Measurements from ENCODE around the gene ORC3. TPM values are rescaled to one million over a fixed set of nuclear protein-coding genes. Genes with fewer than 3 reads are reported as not detected.
"Not testable (repeated sequence)": the region's sequence is repeated elsewhere in the genome, so short reads cannot be mapped to it uniquely, and the experiment has no call there.

Gene ORC3
- total RNA-seq, 1 donor from 2014 or later = 16.7 TPM

DNA sequence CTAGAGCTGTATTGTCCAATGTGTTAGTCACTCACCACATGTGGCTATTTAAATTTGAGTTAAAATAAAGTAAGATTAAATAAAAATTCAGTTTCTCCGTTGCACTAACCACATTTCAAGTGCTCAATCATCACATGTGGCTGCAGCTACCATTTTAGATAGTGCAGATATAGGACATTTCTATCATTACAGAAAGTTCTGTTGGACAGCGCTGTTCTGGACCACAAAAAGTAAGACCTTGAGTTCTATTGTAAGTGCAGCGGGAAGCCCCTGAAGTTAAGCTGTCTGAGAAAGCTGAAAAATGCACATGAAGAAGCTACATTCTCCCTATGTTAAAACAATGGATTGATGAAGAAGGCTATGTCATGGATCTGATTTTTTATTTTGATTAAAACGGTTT is 1.1 kb downstream of the ORC3 start:
- no peaks in the 10 kb centered on the region for H3K27me3 Mint-ChIP-seq (ENCODE audit: low read depth)
- TF ChIP-seq, protein P1, sequence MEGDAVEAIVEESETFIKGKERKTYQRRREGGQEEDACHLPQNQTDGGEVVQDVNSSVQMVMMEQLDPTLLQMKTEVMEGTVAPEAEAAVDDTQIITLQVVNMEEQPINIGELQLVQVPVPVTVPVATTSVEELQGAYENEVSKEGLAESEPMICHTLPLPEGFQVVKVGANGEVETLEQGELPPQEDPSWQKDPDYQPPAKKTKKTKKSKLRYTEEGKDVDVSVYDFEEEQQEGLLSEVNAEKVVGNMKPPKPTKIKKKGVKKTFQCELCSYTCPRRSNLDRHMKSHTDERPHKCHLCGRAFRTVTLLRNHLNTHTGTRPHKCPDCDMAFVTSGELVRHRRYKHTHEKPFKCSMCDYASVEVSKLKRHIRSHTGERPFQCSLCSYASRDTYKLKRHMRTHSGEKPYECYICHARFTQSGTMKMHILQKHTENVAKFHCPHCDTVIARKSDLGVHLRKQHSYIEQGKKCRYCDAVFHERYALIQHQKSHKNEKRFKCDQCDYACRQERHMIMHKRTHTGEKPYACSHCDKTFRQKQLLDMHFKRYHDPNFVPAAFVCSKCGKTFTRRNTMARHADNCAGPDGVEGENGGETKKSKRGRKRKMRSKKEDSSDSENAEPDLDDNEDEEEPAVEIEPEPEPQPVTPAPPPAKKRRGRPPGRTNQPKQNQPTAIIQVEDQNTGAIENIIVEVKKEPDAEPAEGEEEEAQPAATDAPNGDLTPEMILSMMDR (IDR thresholded peaks at IDR 0.05) = no peak
- H3K4me3 Mint-ChIP-seq (ENCODE audit: unreplicated experiment) = peak overlapping the region; percentile 89
- peaks cover 46% of the 10 kb centered on the region for H3K4me1 Mint-ChIP-seq (ENCODE audit: low read depth)
- no peak for DNase-seq (ENCODE audit: low spot score)
- H3K27ac Mint-ChIP-seq (ENCODE audit: unreplicated experiment) = no peak overlapping the region
- H3K9me3 Mint-ChIP-seq (ENCODE audit: low read depth) = no peaks in the 10 kb centered on the region
- H3K36me3 Mint-ChIP-seq (ENCODE audit: low read depth) = peaks cover 3% of the 10 kb centered on the region

DNA sequence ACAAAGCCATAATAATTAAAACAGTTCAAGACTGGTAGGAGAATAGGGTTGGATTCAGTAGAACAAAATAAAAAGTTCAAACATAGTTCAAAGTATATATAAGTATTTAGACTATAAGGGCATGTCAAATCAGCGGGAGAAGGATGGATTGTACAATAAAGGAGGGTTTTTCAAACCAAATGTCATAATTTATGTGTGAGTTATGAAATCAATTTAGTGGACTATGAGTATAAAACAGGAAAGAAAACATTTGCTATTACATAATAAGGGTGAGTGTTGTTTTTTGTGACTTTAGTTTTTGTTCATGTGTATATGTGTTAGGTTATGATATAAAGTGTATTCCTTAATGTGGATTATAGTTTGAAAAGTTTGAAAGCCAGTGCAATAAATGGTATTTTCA is 10.6 kb downstream of the ORC3 start:
- H3K27me3 Mint-ChIP-seq (ENCODE audit: low read depth) = no peaks in the 10 kb centered on the region
- no peaks in the 10 kb centered on the region for H3K4me1 Mint-ChIP-seq (ENCODE audit: low read depth)
- H3K27ac Mint-ChIP-seq (ENCODE audit: unreplicated experiment) = no peak overlapping the region
- no peak overlapping the region for H3K4me3 Mint-ChIP-seq (ENCODE audit: unreplicated experiment)
- TF ChIP-seq, protein P1 (IDR thresholded peaks at IDR 0.05) = no peak
- peaks cover 3% of the 10 kb centered on the region for H3K36me3 Mint-ChIP-seq (ENCODE audit: low read depth)
- no peak for DNase-seq (ENCODE audit: low spot score)
- no peaks in the 10 kb centered on the region for H3K9me3 Mint-ChIP-seq (ENCODE audit: low read depth)

DNA sequence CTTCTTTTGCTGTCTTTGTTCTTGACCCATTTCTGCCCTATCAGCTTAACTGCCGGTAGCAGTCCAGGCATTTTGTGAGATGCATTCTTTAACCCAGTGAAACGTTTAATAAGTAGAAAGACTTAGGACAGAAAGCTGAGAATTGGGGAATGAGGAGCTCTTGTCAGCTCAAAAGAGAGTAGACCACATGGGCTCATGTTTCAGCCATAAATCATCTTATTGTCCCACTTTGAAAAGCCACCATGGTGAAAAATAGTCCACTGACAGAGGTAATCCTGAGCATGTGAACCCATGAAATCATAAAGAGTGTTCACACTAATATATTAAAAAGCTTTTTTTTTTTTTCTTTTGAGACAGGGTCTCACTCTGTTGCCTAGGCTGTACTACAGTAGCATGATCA is 16.3 kb downstream of the ORC3 start:
- Mint-ChIP-seq H3K27ac (ENCODE audit: unreplicated experiment) (no peak overlapping the region), H3K36me3 (ENCODE audit: low read depth) (peaks cover 4% of the 10 kb centered on the region), H3K4me3 (ENCODE audit: unreplicated experiment) (no peak overlapping the region), H3K9me3 (ENCODE audit: low read depth) (no peaks in the 10 kb centered on the region), H3K4me1 (ENCODE audit: low read depth) (no peaks in the 10 kb centered on the region), H3K27me3 (ENCODE audit: low read depth) (no peaks in the 10 kb centered on the region)
- DNase-seq (ENCODE audit: low spot score) = no peak
- TF ChIP-seq, protein P1 (IDR thresholded peaks at IDR 0.05) = no peak

DNA sequence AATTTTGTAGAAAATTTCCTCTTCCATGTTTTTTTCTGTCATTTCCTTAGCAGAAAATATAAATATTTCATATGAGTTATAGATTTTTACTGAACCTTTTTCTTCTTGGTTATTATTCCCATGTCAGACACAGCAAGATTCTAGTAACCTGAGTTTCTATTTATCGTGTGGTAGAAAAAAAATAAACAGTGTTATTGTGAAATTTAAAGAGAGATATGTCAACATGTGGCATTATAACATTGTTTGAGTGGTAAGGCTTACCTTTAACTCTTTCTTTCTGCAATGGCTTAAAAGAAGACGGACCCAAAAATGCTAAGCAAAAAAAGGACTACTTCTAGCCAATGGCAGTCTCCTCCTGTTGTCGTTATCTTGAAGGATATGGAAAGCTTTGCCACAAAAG is 18.9 kb downstream of the ORC3 start:
- TF ChIP-seq, protein P1 (IDR thresholded peaks at IDR 0.05) = no peak
- H3K9me3 Mint-ChIP-seq (ENCODE audit: low read depth) = no peaks in the 10 kb centered on the region
- no peaks in the 10 kb centered on the region for H3K27me3 Mint-ChIP-seq (ENCODE audit: low read depth)
- H3K4me3 Mint-ChIP-seq (ENCODE audit: unreplicated experiment) = no peak overlapping the region
- H3K36me3 Mint-ChIP-seq (ENCODE audit: low read depth) = peaks cover 14% of the 10 kb centered on the region
- no peak overlapping the region for H3K27ac Mint-ChIP-seq (ENCODE audit: unreplicated experiment)
- DNase-seq (ENCODE audit: low spot score) = no peak
- H3K4me1 Mint-ChIP-seq (ENCODE audit: low read depth) = no peaks in the 10 kb centered on the region

DNA sequence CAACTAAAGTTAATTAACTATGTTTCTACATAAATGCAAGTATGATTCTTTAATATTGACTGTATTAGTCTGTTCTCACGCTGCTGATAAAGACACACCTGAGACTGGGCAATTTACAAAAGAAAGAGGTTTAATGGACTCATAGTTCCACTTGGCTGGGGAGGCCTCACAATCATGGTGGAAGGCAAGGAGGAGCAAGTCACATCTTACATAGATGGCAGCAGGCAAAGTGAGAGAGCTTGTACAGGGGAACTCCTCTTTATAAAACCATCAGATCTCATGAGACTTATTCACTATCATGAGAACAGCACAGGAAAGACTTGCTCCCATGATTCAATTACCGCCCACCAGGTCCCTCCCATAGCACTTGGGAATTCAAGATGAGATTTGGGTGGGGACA is 23.1 kb downstream of the ORC3 start:
- peaks cover 23% of the 10 kb centered on the region for H3K36me3 Mint-ChIP-seq (ENCODE audit: low read depth)
- not testable (repeated sequence) for H3K4me1 Mint-ChIP-seq (ENCODE audit: low read depth); H3K27me3 Mint-ChIP-seq (ENCODE audit: low read depth); DNase-seq (ENCODE audit: low spot score); H3K9me3 Mint-ChIP-seq (ENCODE audit: low read depth); H3K27ac Mint-ChIP-seq (ENCODE audit: unreplicated experiment); H3K4me3 Mint-ChIP-seq (ENCODE audit: unreplicated experiment)

DNA sequence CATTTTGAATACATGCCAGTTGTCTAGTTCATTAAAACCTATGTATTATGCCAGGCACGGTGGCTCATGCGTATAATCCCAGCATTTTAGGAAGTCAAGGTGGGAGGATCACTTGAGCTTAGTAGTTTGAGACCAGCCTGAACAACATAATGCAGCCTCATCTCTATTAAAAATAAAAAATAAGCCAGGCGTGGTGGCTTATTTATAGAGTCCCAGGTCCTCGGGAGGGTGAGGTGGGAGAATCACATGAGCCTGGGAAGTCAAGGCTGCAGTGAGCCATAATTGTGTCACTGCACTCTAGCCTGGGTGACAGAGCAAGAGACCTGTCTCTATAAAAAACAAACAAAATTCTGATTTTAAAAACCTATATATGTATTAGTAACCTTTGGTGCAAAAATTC is 27.5 kb downstream of the ORC3 start:
- no peak for DNase-seq (ENCODE audit: low spot score)
- TF ChIP-seq, protein P1 (IDR thresholded peaks at IDR 0.05) = no peak
- Mint-ChIP-seq H3K9me3 (ENCODE audit: low read depth) (no peaks in the 10 kb centered on the region), H3K27ac (ENCODE audit: unreplicated experiment) (no peak overlapping the region), H3K4me3 (ENCODE audit: unreplicated experiment) (no peak overlapping the region), H3K36me3 (ENCODE audit: low read depth) (peaks cover 24% of the 10 kb centered on the region), H3K27me3 (ENCODE audit: low read depth) (no peaks in the 10 kb centered on the region), H3K4me1 (ENCODE audit: low read depth) (no peaks in the 10 kb centered on the region)

Measured in chondrocyte (in vitro differentiated cells).